Thyroid gland (tissue), 4 donors: ENCODE measurements around the gene RPL39L. TPM values are rescaled to one million over a fixed set of nuclear protein-coding genes. Genes with fewer than 3 reads are reported as not detected.

Experiments
- DNase-seq, 2 donors: peaks; one replicate each; pipeline ENCODE4 v3.0.0-alpha.2; 2019
- H3K27ac ChIP-seq, 3 donors: fragments of 200-600 bp; sonication (generic); 1 replicate in 2 of 3; 2 replicates in 1 of 3; pipeline ENCODE4 v1.5.1; 2016 to 2019; ENCODE audit warnings: mild to moderate bottlenecking in 1 of 3, moderate library complexity in 1 of 3
- H3K27me3 ChIP-seq: fragments of 200-600 bp; sonication (generic); one replicate; pipeline ENCODE4 v1.5.1; 2019
- H3K36me3 ChIP-seq, 2 donors: fragments of 200-600 bp; sonication (generic); one replicate each; pipeline ENCODE4 v1.5.1; 2016 to 2019
- H3K4me1 ChIP-seq, 2 donors: fragments of 200-600 bp; sonication (generic); one replicate each; pipeline ENCODE4 v1.5.1; 2017 to 2019
- H3K4me3 ChIP-seq, 3 donors: fragments of 200-600 bp; sonication (generic); replicated peaks in 1 of 3; 1 replicate in 2 of 3; 2 replicates in 1 of 3; pipeline ENCODE4 v1.5.1; 2016; ENCODE audit warnings: mild to moderate bottlenecking in 1 of 3
- H3K9me3 ChIP-seq: fragments of 200-600 bp; sonication (generic); one replicate; pipeline ENCODE4 v1.5.1; 2017
- CTCF ChIP-seq, 6 experiments: fragments of 200-600 bp in 3 of 6; fragments of 450-650 bp in 3 of 6; sonication (generic) in 3 of 6; IDR thresholded peaks; one replicate each; pipeline ENCODE4 v1.5.1; 2016 to 2019; ENCODE audit warnings: antibody characterized with exemption in 6 of 6, mild to moderate bottlenecking in 2 of 6, inconsistent platforms in 1 of 6, moderate library complexity in 1 of 6
- POLR2A ChIP-seq, 2 donors: fragments of 450-650 bp; IDR thresholded peaks; one replicate each; pipeline ENCODE4 v1.6.1; 2017; ENCODE audit warnings: antibody characterized with exemption in 2 of 2, mild to moderate bottlenecking in 2 of 2, moderate library complexity in 1 of 2
- WGBS, 2 donors: methylation state at CpG; one replicate each; pipeline ENCODE4 v1.1.5; 2017; 5-methylcytosine and 5-hydroxymethylcytosine counted together
- intact Hi-C: fragments of 100-400 bp; cut with DNase I; formaldehyde crosslinking; loops from one replicate; pipeline ENCODE4 v1.15.1; 2023
- total RNA-seq, 4 donors: library from RNA; depleted of rRNA; stranded (reverse); fragments of >200 nt; gene quantifications; one replicate each; pipeline ENCODE4 v1.2.3, GENCODE V29; 2016

The RPL39L gene
- total RNA-seq, 4 donors from 2014 or later: 6.0 to 8.6 (median 6.9) TPM

GRCh38 chr3:187169231-187169960 is 30.1 kb upstream of the RPL39L start:
- intact Hi-C loops: no loop called here
- WGBS, 2 donors: 80 to 88% methylated on average over 2 of the region's 2 CpGs

GRCh38 chr3:187167777-187168176 is 28.5 kb upstream of the RPL39L start:
- Histone ChIP-seq H3K4me1 (no peaks in the 10 kb centered on the region), H3K27me3 (no peaks in the 10 kb centered on the region), H3K4me3 (no peak overlapping the region), H3K27ac (no peak overlapping the region), H3K36me3 (no peaks in the 10 kb centered on the region), H3K9me3 (no peaks in the 10 kb centered on the region)
- no peak for DNase-seq
- TF ChIP-seq POLR2A (IDR thresholded peaks at IDR 0.05) (no peak), CTCF (IDR thresholded peaks at IDR 0.05) (no peak)
- intact Hi-C loops: no loop called here
- 82 to 87% methylated on average over 5 of the region's 5 CpGs for whole genome bisulfite sequencing, 2 donors

More at GRCh38 chr3:187169231-187169960, 30.1 kb upstream of the RPL39L start:
- H3K4me3 ChIP-seq: no peak overlapping the region
- H3K27me3 ChIP-seq: no peaks in the 10 kb centered on the region
- H3K9me3 ChIP-seq: no peaks in the 10 kb centered on the region
- H3K27ac ChIP-seq: no peak overlapping the region
- no peaks in the 10 kb centered on the region for H3K36me3 ChIP-seq
- DNase-seq: no peak
- H3K4me1 ChIP-seq: peaks cover 0 to 9% of the 10 kb centered on the region in 2 donors
- TF ChIP-seq CTCF (IDR thresholded peaks at IDR 0.05) (no peak), POLR2A (IDR thresholded peaks at IDR 0.05) (no peak)

- no peaks in the 10 kb centered on the region for H3K27me3 ChIP-seq
- no peak for DNase-seq
- WGBS, 2 donors: 93% methylated on average over 8 of the region's 8 CpGs
- H3K4me3 ChIP-seq: no peak overlapping the region
- intact Hi-C loops: no loop called here
- H3K4me1 ChIP-seq: no peaks in the 10 kb centered on the region
- H3K36me3 ChIP-seq: no peaks in the 10 kb centered on the region
- H3K27ac ChIP-seq: no peak overlapping the region
- H3K9me3 ChIP-seq: no peaks in the 10 kb centered on the region
- TF ChIP-seq CTCF (IDR thresholded peaks at IDR 0.05): no peak
- no peak for TF ChIP-seq POLR2A (IDR thresholded peaks at IDR 0.05)
These were observed 27.5 kb upstream of the RPL39L start for GRCh38 chr3:187166750-187167149.

- DNase-seq: peak; percentile 23 to 26
- 0 to 2% methylated on average over 3 of the region's 3 CpGs for WGBS, 2 donors
- H3K4me1 ChIP-seq: no peaks in the 10 kb centered on the region
- H3K27ac ChIP-seq: no peak overlapping the region
- H3K9me3 ChIP-seq: no peaks in the 10 kb centered on the region
- no peak overlapping the region for H3K4me3 ChIP-seq
- TF ChIP-seq CTCF (IDR thresholded peaks at IDR 0.05) (peak; percentile 44 to 90 (median 60)), POLR2A (IDR thresholded peaks at IDR 0.05) (no peak)
- intact Hi-C loops: loop anchor here (2.0 kb wide), 1 partner anchor 314 kb away; no protein-coding TSS in a partner anchor
- no peaks in the 10 kb centered on the region for H3K27me3 ChIP-seq
- H3K36me3 ChIP-seq: no peaks in the 10 kb centered on the region
These were observed 25.8 kb upstream of the RPL39L start for GRCh38 chr3:187165144-187165543.

GRCh38 chr3:187162265-187162953 is 23.1 kb upstream of the RPL39L start:
- 76 to 77% methylated on average over 6 of the region's 6 CpGs for WGBS, 2 donors
- Histone ChIP-seq H3K27ac (no peak overlapping the region), H3K4me3 (no peak overlapping the region), H3K27me3 (no peaks in the 10 kb centered on the region), H3K4me1 (no peaks in the 10 kb centered on the region), H3K9me3 (no peaks in the 10 kb centered on the region), H3K36me3 (no peaks in the 10 kb centered on the region)
- intact Hi-C loops: no loop called here
- DNase-seq: no peak
- no peak for TF ChIP-seq POLR2A (IDR thresholded peaks at IDR 0.05)
